Right lobe of liver (tissue), 4 donors: ENCODE results near the gene CHN2.

ENCODE experiments used
- CTCF ChIP-seq, 4 donors: fragments of 200-600 bp in 3 of 4; fragments of 450-650 bp in 1 of 4; IDR thresholded peaks; one replicate each; pipeline versions ENCODE4 v1.5.1 to v1.8.0; 2016 to 2022; ENCODE audit warnings: antibody characterized with exemption in 4 of 4, mild to moderate bottlenecking in 2 of 4
- POLR2A ChIP-seq: fragments of 450-650 bp; IDR thresholded peaks from one replicate; pipeline ENCODE4 v1.6.1; 2017; ENCODE audit warnings: antibody characterized with exemption, mild to moderate bottlenecking
- donor health status: DM: no; HTN: no; CAD: no.
- donor health status: DM: no; HTN: no; CAD: no.
- donor health status: DM: no; HTN: yes; CAD: no.

- TF ChIP-seq POLR2A (no peak), CTCF (IDR thresholded peaks at IDR 0.05) (no peak)
These were observed 191.7 kb downstream of the CHN2 start for GRCh38 chr7:29386196-29386765.
